ENCODE data around the gene FBXO28.

FBXO28 gene

GRCh38 chr1:224141693-224142092 is 27.8 kb downstream of the FBXO28 start:
- no peak for DNase-seq (ENCODE audit: extremely low read depth in 1 of 2, low read depth in 1 of 2)

- no peak for DNase-seq (ENCODE audit: extremely low read depth in 1 of 2, low read depth in 1 of 2)
These were observed 35.8 kb downstream of the FBXO28 start for GRCh38 chr1:224149709-224150108.

- DNase-seq (ENCODE audit: extremely low read depth in 1 of 2, low read depth in 1 of 2): no peak
These were observed 37.2 kb downstream of the FBXO28 start for GRCh38 chr1:224151117-224151516.

- DNase-seq (ENCODE audit: extremely low read depth in 1 of 2, low read depth in 1 of 2): no peak
These were observed 43.4 kb downstream of the FBXO28 start for GRCh38 chr1:224157316-224157715.

- DNase-seq (ENCODE audit: extremely low read depth in 1 of 2, low read depth in 1 of 2): no peak
These were observed 45.6 kb downstream of the FBXO28 start for GRCh38 chr1:224159541-224159940.

GRCh38 chr1:224160171-224160682 is 46.3 kb downstream of the FBXO28 start:
- no peak for DNase-seq (ENCODE audit: extremely low read depth in 1 of 2, low read depth in 1 of 2)

- DNase-seq (ENCODE audit: extremely low read depth in 1 of 2, low read depth in 1 of 2): no peak
These were observed 48.9 kb downstream of the FBXO28 start for GRCh38 chr1:224162768-224163167.

GRCh38 chr1:224163311-224163710 is 49.4 kb downstream of the FBXO28 start:
- no peak for DNase-seq (ENCODE audit: extremely low read depth in 1 of 2, low read depth in 1 of 2)

GRCh38 chr1:224168859-224169380 is 55.0 kb downstream of the FBXO28 start:
- no peak for DNase-seq (ENCODE audit: extremely low read depth in 1 of 2, low read depth in 1 of 2)

- DNase-seq (ENCODE audit: extremely low read depth in 1 of 2, low read depth in 1 of 2): no peak
These were observed 55.9 kb downstream of the FBXO28 start for GRCh38 chr1:224169718-224170270.

GRCh38 chr1:224170343-224170742 is 56.4 kb downstream of the FBXO28 start:
- DNase-seq (ENCODE audit: extremely low read depth in 1 of 2, low read depth in 1 of 2): no peak

GRCh38 chr1:224170748-224171478 is 57.0 kb downstream of the FBXO28 start:
- no peak for DNase-seq (ENCODE audit: extremely low read depth in 1 of 2, low read depth in 1 of 2)

- no peak for DNase-seq (ENCODE audit: extremely low read depth in 1 of 2, low read depth in 1 of 2)
These were observed 58.3 kb downstream of the FBXO28 start for GRCh38 chr1:224172229-224172628.

- no peak for DNase-seq (ENCODE audit: extremely low read depth in 1 of 2, low read depth in 1 of 2)
These were observed 59.6 kb downstream of the FBXO28 start for GRCh38 chr1:224173523-224173922.

GRCh38 chr1:224175617-224176016 is 61.7 kb downstream of the FBXO28 start:
- DNase-seq (ENCODE audit: extremely low read depth in 1 of 2, low read depth in 1 of 2): no peak

- DNase-seq (ENCODE audit: extremely low read depth in 1 of 2, low read depth in 1 of 2): no peak
These were observed 63.6 kb downstream of the FBXO28 start for GRCh38 chr1:224177356-224177999.

GRCh38 chr1:224178894-224179293 is 65.0 kb downstream of the FBXO28 start:
- DNase-seq (ENCODE audit: extremely low read depth in 1 of 2, low read depth in 1 of 2): no peak

GRCh38 chr1:224180783-224181452 is 67.0 kb downstream of the FBXO28 start:
- no peak for DNase-seq (ENCODE audit: extremely low read depth in 1 of 2, low read depth in 1 of 2)

- no peak for DNase-seq (ENCODE audit: extremely low read depth in 1 of 2, low read depth in 1 of 2)
These were observed 67.5 kb downstream of the FBXO28 start for GRCh38 chr1:224181453-224181810.

- no peak for DNase-seq (ENCODE audit: extremely low read depth in 1 of 2, low read depth in 1 of 2)
These were observed 68.3 kb downstream of the FBXO28 start for GRCh38 chr1:224182057-224182865.

Data from activated CD8-positive, alpha-beta memory T cell treated with anti-CD3 and anti-CD28 coated beads for 1 hour (primary cell).